KBM-7 (cell line): ENCODE results near the gene RASL10B.

ENCODE experiments used
- DNase-seq: peaks from one replicate; pipeline ENCODE4 v3.0.0-alpha.2; 2015
- in situ Hi-C: fragments of 300-500 bp; cut with MboI; formaldehyde crosslinking; loops from 2 replicates; pipeline ENCODE4 v1.14.3; 2020; ENCODE audit warnings: low sequenced_read_pairs, low pct_unique_long_range_greater_than_20kb, mixed read lengths

The RASL10B gene

GRCh38 chr17:35715416-35715815 is 16.0 kb upstream of the RASL10B start:
- DNase-seq = no peak
- in situ Hi-C loops = no loop called here

GRCh38 chr17:35716173-35716572 is 15.3 kb upstream of the RASL10B start:
- in situ Hi-C loops = no loop called here
- DNase-seq = no peak

- DNase-seq = no peak
- in situ Hi-C loops = no loop called here
Measured at GRCh38 chr17:35716897-35717465, 14.5 kb upstream of the RASL10B start.

GRCh38 chr17:35717475-35717874 is 14.0 kb upstream of the RASL10B start:
- in situ Hi-C loops = no loop called here
- DNase-seq = no peak

- no peak for DNase-seq
- in situ Hi-C loops = no loop called here
Measured at GRCh38 chr17:35723735-35724134, 7.7 kb upstream of the RASL10B start.

- in situ Hi-C loops = loop anchor here (25.0 kb wide), 1 partner anchor 563 kb away; no protein-coding TSS in a partner anchor
- DNase-seq = no peak
Measured at GRCh38 chr17:35725058-35725457, 6.4 kb upstream of the RASL10B start.

GRCh38 chr17:35725802-35726126 is 5.7 kb upstream of the RASL10B start:
- no peak for DNase-seq
- in situ Hi-C loops = loop anchor here (25.0 kb wide), 1 partner anchor 563 kb away; no protein-coding TSS in a partner anchor

GRCh38 chr17:35726127-35726952 is 5.1 kb upstream of the RASL10B start:
- no peak for DNase-seq
- in situ Hi-C loops = loop anchor here (25.0 kb wide), 1 partner anchor 564 kb away; no protein-coding TSS in a partner anchor

- no peak for DNase-seq
- in situ Hi-C loops = loop anchor here (25.0 kb wide), 1 partner anchor 565 kb away; no protein-coding TSS in a partner anchor
Measured at GRCh38 chr17:35726953-35727460, 4.4 kb upstream of the RASL10B start.

GRCh38 chr17:35727635-35728034 is 3.8 kb upstream of the RASL10B start:
- in situ Hi-C loops = loop anchor here (25.0 kb wide), 1 partner anchor 565 kb away; no protein-coding TSS in a partner anchor
- DNase-seq = no peak

- in situ Hi-C loops = loop anchor here (25.0 kb wide), 1 partner anchor 566 kb away; no protein-coding TSS in a partner anchor
- no peak for DNase-seq
Measured at GRCh38 chr17:35728551-35728950, 2.9 kb upstream of the RASL10B start.

GRCh38 chr17:35729405-35729833 is 2.0 kb upstream of the RASL10B start:
- in situ Hi-C loops = loop anchor here (25.0 kb wide), 1 partner anchor 567 kb away; no protein-coding TSS in a partner anchor
- DNase-seq = no peak

GRCh38 chr17:35730400-35731005 is 936 bp upstream of the RASL10B start:
- in situ Hi-C loops = loop anchor here (25.0 kb wide), 1 partner anchor 568 kb away; no protein-coding TSS in a partner anchor

GRCh38 chr17:35731917-35732805 is 722 bp downstream of the RASL10B start:
- DNase-seq = no peak
- in situ Hi-C loops = loop anchor here (25.0 kb wide), 1 partner anchor 570 kb away; no protein-coding TSS in a partner anchor

More at GRCh38 chr17:35730400-35731005, 936 bp upstream of the RASL10B start:
- peak; percentile 48 for DNase-seq

GRCh38 chr17:35732806-35733136 is 1.3 kb downstream of the RASL10B start:
- no peak for DNase-seq
- in situ Hi-C loops = loop anchor here (25.0 kb wide), 1 partner anchor 570 kb away; no protein-coding TSS in a partner anchor

GRCh38 chr17:35733366-35733765 is 1.9 kb downstream of the RASL10B start:
- DNase-seq = no peak
- in situ Hi-C loops = loop anchor here (25.0 kb wide), 1 partner anchor 571 kb away; no protein-coding TSS in a partner anchor

- in situ Hi-C loops = loop anchor here (25.0 kb wide), 1 partner anchor 572 kb away; no protein-coding TSS in a partner anchor
- no peak for DNase-seq
Measured at GRCh38 chr17:35734396-35734795, 3.0 kb downstream of the RASL10B start.

GRCh38 chr17:35735036-35735805 is 3.8 kb downstream of the RASL10B start:
- in situ Hi-C loops = loop anchor here (25.0 kb wide), 1 partner anchor 573 kb away; no protein-coding TSS in a partner anchor
- no peak for DNase-seq
